Fibroblast of upper back skin (primary cell): Measurements from ENCODE around the gene PTPRO.
A peak's percentile ranks its signal among the peaks of the same experiment; 100 is the strongest.

Source experiments
- DNase-seq: peaks from one replicate; pipeline ENCODE4 v3.0.0-alpha.2; 2013

The PTPRO gene

DNA sequence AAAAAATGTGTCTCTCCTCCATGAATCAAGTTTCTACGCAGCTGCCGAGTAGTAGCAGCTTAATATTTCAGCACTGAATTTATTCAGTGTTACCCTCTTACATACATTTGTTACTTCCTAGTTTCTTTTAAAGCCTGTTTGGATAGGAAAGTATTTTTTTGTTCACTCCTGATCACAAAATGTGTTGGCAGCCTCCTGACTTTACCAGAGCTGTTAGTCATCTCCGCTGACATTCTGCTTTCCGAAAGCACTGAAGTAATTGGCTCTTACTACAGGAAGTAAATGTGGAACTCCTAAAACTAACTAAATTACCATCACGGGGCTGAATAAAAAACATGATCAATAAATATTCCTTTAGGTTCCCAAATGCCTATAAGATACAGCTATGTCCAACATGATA is 241.4 kb downstream of the PTPRO start:
- peak; percentile 62 for DNase-seq

DNA sequence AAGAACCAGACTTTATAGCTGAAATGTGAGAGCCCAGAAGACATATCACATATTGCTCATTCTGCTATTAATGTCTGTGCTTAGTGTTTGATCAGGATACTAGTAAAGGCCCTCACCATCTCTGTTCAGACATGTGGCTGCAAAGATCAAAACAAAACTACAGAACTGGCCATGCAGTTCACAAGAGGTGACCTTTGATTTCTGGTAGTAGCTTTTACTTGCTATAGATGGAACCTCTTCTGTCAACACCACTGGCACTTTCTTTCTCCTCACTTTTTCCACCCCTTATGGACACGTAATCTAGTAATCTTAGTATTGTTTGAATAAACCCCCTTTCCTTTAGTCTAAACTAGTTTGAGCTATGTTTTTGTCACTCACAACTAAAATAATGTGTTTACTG is 252.0 kb downstream of the PTPRO start:
- no peak for DNase-seq

DNA sequence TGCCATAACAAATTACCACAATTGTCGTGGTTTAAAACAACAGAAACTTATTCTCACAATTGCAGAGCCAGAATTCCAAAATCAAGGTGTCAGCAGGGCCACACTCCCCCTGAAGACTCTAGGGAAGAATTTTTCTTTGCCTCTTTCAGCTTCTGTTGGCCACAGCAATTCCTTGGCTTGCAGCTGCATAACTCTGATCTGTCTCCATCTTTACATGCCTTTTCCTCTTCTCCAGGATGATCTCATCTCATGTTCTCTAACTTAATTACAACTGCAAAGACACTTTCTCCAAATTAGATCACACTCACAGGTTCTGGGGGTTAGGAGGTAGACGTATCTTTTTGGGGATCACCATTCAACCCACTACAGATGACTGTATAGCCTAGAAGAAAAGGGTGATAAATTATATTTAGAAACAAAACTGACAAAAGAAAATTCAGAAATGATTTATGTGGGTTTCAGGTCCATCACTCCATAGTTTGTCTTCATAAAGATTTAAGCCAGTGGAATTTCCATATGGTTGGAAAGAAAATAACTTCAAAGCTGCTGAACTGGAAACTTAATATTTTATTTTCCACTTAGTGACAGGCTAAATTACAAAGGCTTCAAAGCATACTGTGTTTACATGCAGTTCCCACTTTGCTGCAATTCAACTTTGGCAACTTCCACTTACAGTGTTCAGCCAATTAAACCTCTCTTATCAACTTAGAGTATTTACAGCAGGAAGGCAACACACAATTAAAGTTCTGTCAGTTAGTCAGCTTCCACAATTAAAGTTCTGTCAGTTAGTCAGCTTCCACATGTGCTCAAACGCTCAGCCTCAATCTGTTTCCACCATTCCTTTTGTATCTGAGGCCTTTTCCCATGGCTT is 253.6 kb downstream of the PTPRO start:
- peak; percentile 54 for DNase-seq

DNA sequence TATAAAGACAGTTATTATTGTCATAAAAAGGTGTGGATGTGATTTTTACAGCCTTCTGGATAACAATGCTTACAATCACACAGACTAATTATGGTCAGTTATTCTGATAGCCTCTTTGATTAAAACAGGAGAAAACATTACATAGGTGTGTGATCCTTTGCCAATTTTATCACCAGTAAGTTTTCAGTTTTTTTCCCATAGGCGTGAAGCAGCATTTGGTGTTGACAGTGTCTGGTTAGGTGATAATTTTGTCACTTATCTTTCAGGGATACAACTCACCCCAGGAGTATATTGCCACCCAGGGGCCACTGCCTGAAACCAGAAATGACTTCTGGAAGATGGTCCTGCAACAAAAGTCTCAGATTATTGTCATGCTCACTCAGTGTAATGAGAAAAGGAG is 258.1 kb downstream of the PTPRO start:
- no peak for DNase-seq

DNA sequence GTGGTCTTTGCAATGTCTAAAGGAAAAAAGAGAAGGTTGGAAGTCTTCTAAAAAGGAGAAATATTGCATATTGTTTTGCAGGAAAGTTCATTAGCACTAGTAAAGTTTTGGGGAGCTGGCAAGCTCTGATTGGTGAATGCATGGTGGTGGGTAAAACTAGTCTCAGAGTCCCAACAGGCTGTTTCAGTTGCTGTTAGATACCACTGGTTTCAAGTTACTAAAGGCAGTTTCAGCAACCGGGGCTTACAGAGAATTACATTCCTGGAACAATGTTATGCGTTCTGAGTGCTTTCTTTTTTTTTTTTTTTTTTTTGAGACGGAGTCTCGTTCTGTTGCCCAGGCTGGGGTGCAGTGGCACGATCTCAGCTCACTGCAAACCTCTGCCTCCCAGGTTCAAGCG is 258.7 kb downstream of the PTPRO start:
- peak; percentile 57 for DNase-seq

DNA sequence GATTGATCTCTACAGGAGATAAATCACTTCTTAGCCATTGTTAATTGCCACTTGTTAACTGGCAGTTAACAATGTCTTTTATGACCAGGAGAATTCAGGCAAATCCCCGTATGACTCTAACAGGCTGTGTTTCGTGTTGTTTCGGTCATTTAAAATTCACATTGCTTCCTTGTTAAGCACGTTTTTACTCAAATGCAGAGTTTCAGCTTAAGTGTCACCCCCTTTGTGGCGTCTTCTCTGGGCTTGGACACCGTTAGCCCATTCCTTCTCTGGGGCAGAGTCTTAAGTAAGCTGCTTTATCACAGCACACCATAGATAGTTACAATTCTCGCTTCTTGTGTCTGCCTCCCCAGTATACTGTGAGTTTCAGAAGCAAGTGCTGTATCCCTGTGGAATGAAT is 261.5 kb downstream of the PTPRO start:
- no peak for DNase-seq

DNA sequence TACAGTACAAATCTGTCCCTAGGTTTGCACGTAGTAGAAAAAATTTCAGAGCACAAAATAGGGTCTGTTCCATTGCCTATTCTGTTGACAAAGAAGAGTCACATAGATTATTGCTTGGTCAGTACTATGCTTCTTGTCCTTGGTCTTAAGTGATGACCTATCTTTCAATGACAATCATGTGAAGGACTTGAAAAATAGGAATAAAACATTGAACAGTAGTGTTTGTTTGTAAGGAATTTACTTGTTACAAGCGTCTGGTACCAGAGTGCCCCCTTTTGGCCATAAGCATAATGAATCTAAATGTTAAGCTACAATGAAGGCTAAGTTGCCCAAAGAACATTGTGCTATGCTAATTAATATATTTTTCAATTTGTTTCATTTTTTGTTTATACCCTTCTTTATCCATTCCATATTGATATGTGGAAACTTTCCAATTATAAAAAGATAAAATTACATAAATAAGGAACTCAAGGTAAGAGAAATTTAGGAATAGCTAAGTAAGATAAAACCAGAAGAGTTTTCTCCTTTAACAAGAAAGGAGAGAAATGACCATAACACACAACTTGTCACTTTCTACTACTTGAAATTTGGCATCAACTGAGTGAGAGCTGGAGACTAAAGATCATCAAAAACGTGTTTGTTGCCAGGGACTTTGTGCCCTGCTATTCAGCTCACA is 262.2 kb downstream of the PTPRO start:
- peak; percentile 68 for DNase-seq

DNA sequence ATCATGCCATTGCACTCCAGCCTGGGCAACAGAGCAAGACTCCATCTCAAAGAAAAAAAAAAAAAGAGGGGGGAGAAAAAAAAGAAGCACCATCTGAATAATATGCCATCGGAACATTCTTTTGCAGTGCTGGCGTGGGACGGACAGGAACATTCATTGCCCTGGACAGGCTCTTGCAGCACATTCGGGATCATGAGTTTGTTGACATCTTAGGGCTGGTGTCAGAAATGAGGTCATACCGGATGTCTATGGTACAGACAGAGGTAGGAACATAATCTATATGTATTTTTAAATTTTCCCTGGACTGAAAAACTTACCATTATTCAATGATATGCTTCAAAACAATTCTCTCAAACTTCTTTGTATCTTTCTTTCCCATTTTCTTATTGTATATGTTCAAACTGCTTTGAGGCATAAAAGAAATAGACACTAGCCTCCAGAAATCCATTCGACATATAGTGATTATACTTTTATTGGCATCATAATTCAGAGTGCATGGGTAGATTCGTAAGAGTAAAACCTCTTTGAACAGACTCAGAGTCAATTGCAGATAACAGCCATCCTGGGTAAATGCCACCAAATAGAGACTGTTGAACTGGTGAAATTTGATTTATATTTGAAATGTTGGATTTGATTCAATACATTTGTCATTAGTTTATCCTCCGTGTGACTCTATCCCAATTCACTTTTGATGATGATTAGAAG is 267.2 kb downstream of the PTPRO start:
- DNase-seq, result no peak

DNA sequence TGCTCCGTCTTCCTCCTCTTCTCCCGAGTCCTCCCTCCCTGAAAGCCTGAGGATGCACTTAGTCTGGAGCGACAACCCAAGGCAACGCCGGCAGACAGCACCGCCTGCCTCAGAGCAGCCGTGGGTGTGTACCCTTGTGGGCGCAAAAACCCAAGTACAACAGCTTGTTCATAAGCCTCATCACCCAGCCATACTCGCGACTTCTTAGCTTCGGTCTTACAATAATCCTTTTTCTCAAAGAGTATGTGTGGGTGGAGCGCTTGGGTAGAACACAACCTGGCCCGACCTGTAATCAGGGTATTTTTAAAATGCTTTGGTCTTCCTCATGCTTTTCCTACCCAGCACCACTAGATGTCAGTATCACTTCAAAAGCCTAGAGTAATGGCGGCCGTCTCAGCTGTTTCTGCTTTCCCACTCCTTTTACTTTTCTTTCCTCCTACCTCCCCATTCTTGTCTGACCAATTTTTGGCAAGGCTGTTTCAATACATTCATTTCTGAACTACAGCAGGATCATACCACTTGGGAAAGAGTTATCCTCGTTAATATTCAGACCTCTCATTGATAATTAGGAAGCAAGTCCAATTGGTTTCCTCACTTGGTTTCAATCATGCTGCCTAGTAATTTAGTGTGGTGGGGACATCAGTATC is 268.0 kb downstream of the PTPRO start:
- peak; percentile 78 for DNase-seq

DNA sequence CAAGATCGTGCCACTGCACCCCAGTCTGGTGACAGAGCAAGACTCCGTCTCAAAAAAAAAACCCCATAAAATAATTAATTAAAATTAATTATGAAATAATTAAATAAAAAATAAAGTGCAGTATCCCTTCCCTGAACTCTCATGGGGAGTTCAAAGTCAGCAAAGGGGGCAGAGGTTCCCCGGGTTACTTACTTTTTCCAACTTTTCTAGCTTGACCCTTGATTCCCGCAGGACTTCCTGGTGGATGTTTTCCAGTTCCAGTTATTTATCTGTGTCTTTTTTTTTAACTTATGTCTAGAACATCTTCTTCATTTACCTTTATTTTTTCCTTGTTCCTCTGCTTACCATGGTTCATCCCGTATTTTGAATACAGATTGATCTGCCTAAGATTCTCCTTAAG is 269.5 kb downstream of the PTPRO start:
- no peak for DNase-seq

DNA sequence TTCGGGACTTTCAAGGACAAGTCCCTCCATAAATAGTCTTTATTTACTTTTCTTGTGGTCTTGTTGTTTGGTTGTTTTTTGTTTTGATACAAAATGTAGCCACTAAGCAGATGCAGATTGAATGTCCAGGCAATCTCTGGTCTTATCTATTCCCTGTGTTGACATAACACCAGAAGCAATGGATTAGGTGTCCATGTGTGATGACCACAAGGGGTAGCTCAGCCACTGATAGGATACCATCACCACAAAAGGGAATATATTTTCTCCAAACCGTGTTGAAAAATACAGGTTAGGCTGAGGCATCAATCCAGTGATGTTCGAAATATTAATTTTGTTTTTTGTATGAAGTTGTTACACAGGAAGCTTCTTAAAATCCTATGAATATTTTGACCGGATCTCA is 270.6 kb downstream of the PTPRO start:
- DNase-seq, result peak; percentile 33

DNA sequence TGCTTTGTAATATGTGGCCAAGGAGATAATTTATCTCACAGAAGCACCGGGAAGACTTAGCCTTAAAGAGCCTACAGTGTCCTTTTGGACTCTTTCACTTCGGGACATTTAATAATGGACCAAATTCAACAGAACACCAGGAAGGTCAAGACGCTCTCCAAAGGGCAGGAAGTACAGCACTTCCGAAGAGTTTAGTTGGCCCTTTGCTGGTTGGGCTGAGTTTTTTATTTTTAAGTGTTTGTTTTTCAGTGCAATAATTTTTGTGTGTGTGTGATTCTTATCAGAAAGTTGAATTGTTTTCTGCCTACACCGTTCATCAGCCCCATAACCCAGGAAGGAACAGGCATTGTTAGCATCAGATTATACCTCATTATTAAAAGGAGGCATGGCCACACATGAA is 273.9 kb downstream of the PTPRO start:
- no peak for DNase-seq

DNA sequence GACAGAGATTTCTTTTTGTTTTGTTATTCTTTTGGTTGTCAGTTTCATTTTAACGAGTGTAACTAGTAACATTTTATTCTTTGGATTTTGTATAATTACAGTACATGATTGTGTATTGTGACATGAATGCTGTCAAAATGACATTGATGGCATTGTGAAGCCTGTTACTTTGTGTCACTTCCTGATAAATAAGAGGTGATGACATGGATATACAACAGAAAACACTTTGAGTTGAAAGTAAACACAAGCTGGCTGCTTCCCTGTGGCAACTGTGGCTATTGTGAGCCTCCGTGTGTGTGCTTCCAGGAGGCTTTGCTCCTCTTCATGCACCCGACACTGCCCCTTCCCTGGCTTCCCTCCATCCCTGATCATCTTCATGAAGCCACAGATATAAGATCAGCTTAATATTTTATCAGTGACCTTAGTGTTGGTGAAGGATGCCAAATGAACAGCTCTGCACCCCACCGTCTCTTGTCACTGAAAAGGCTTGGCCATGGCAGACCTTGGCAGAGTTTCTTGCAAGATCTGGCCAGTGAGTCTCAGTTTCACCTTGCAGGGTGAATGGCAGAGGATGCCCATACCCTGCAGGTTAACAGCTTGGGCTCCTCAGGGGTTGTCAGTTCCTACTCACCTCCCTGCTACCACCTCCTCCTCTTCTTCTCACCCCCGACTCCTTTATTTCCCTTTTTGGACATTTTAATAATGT is 275.0 kb downstream of the PTPRO start:
- no peak for DNase-seq

DNA sequence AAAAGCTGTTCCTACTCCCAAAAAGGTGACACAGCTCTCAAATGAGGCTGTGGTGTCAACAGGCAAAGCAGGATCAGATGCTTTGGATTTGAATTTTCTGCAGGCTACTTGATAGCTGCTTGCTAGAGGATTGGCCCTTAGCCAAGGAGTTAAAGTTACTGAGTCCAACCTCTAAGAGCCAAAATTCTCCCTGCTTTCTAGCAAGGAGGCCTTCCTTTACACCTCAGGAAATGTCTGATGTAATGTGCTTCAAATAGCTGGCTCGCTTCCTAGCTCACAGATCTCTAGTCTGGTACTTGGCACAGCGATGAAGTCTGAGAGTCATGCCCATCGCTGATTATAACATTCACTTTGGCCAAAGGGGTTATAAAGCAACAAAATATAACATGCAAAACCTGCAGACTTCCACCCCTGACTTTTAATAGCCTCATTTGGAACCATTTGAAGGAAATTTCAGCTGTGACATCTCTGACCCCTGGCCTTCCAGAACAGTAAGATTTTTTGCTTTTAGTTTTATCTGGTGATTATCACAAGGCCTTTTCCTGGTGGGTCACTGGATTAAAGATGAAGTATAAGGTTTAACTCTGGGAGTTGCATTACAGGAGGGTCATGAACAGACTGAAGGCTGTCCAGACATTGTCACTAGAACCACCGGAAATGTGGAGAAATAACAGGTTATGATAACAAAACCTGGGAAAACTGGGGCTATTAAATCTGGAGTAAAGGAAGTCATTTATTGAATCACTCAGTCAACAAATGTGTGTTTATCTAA is 277.1 kb downstream of the PTPRO start:
- peak; percentile 92 for DNase-seq

DNA sequence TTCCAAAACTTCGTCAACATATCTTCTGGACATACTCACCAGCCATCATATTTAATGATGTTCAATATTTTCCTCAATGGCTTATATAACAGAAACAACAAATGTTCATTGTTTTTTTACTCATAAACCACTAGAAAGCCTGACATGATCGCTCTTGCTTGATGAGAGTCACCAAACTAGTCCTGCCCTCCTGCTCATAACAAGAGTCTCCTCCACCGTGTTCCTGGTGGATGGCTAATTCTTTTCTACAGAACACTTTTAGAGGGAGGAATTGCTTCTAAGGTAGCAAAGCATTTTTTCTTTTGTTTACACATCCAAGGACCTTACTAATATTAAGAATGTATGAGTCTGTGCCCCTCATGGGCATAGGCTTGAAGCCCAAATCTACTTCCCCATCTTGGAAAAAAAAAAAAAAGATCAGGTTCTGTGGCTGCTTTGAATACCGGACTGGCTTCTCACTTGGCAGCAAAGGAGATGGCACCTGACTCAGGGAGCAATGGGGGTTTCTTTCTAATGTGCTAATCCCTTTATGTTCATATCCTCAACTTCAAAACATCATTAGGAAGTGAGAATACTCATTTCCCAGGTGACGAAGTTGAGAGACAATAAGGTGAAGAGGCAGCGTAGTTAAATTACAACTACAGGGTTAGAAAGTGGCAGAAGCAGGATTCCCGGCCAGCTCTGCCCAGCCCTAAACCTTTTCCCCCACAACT is 278.1 kb downstream of the PTPRO start:
- DNase-seq, result no peak

DNA sequence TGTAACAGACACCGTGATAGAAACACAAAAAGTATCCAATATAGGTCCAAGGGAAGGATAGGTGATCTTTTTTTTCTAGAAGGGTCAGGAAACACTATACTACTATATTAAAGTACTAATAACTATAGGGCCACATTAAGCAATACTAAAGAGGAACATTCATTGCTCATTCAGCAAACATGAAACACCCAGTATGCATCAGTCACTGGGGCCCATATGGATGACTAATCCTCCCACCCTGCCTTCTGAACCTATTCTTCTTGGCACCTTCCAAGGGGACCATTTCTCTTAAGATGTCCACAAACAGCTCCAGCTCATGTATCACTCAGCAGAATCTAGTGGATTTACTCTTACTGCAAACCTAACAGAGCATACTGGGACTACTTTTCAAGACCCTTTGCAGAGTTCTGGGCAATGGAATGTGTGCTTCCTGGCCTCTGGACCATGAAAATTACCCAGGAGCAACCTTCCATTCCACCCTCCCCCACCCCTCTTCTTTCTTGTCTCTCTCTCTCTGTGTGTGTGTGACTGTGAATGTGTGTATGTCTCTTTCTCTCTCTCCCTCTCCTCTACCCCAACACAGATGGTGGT is 279.0 kb downstream of the PTPRO start:
- peak; percentile 91 for DNase-seq

DNA sequence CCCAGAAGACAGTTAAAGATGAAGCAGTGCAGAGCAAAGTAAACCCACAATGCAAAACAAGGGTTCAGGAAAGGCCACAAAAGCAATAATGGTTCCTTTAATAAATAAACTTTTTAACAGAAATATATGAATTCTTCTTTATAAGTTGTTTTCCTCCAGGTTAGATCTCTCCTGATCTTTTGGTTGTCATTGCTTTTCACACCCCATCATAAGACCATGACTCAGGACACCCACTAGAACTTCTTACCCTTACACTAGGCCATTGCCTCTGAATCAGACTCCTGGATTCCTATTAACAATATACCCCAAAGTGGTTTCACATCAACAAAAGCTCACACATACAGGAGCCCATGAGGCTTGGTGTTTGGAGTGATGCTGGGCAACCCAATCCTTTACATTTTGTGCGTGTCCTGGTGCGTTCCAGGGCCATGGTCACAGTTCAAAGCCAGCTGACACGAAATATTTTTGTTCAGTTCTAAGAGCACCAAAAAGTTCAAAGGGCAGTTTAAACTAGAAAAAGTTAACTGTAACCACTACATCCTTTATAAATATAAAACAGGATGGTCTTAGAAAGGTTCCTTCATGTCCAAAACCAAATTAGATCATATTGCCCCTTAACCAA is 279.9 kb downstream of the PTPRO start:
- no peak for DNase-seq

DNA sequence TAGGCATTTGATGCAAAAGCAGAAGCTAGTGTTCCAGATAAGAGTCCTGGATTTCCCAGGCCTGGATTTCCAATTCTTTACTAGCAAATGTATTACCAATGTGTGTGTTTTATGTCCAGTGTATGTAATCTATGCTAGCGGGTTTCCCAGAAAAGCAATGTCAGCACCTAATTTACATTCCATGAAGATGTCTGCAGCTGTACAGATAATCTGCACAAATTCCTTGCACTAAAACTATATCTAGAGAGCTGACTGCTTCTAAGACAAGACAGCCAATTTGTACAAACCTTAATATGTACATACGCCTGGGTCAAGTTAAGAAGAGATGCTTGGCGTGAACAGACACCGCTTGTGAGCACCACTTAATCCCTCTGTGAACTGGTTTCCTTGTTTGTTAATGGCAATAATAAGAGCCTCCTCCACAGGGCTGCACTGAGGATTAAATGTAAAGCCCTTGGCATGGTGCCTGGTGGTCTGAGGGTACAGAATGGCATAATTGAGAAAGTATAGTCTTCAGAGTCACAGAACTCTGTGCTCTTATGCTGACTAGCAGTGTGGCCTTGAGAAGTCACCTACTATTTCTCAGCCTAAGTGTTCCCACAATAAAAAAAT is 281.3 kb downstream of the PTPRO start:
- DNase-seq, result peak; percentile 53

DNA sequence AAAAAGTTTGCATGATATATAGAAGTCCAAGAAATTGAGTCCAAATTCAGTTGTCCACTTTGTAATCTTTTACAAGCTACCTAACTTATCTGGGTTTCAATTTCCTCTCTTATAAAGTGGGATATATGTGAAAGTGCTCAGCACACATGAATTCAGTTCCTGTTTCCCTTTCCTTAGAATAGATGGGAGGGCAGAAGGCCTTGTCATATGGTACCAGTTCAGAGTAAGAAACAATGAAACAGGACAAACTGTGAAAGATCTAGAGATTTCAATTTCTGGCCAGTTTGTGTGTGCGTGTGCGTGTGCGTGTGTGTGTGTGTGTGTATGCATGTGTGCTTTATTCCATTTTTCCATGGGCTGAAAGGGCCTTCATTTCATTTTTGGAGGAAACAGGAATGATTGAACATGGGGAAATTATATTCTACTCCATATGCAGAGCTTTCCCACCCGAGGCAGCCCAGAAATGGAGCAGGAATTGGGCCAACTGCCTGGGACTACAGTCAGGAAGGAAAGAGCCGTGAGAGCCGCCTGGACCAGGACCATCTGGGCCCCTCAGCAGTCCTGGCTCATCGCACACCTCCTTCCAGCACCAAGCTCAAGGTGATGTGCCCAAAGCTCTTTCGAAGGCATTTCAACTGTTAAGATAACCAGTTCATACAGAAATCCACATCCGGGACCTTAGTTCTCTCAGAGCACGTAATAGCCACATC is 283.7 kb downstream of the PTPRO start:
- no peak for DNase-seq
